Stimulated activated CD4-positive, alpha-beta T cell treated with anti-CD3 and anti-CD28 coated beads, Interleukin-4, amount 100 ng/mL, for 48 hours (primary cell): ENCODE measurements around the gene NET1.

Experiments
- DNase-seq, 2 donors: peaks; one replicate each; pipeline ENCODE4 v3.0.0-alpha.2; 2020; ENCODE audit warnings: low read depth in 2 of 2

The NET1 gene

DNA sequence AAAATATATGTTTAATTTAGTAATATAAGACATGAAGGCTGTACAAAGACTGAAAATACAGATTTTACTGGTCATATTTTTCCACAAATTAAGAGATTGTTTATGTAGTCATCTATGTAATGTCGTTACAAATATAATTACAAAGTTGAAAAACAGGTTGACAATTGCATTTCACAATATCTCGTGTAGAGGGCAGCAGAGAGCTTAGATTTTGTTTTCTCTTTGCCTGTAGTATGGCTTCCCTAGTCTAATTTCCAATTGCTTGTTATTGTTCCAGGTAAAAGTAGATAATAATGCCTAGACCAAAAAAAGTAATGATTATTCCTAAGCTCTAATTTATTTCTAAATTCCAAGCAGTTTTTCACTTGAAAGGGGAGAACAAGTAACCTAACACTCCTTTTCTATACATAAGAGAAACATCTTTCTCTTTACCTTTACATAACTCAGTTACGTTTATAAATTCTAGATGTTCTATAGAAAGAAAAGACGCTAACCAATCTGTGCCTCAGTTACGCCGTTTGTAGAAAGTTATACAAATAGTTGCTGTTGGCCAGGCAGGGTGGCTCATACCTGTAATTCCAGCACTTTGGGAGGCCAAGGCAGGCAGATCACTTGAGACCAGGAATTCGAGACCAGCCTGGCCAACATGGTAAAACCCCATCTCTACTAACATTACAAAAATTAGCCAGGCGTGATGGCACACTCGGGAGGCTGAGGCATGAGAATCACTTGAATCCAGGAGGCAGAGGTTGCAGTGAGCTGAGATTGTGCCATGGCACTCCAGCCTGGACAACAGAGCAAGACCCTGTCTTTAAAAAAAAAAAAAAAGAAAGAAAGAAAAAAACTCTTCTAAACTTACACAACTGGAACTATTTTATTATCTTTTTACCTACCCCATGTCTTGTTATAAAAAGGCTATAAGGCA is 30.0 kb downstream of the NET1 start:
- no peak for DNase-seq

GRCh38 chr10:5442990-5443370 is 30.6 kb downstream of the NET1 start:
- DNase-seq = no peak

DNA sequence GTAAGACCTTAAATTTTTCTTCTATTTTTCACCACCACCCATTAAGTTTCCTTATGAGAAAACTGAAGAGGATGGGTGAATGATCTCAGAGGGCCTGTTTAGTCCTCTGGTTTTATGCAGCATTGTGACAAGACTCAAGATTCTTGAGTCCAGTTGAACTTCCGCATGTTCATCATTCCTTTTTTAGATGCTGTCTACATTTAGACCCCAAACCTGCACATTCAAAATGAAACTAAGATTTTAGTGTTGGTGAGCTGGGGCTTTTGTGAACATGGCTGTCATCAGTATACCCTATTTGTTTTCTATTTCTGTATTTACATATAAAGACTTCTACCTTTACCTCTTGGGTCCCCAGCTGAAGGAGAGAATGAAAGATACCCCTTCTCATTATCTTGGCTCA is 31.1 kb downstream of the NET1 start:
- DNase-seq = no peak

GRCh38 chr10:5445006-5445405 is 32.6 kb downstream of the NET1 start:
- no peak for DNase-seq

DNA sequence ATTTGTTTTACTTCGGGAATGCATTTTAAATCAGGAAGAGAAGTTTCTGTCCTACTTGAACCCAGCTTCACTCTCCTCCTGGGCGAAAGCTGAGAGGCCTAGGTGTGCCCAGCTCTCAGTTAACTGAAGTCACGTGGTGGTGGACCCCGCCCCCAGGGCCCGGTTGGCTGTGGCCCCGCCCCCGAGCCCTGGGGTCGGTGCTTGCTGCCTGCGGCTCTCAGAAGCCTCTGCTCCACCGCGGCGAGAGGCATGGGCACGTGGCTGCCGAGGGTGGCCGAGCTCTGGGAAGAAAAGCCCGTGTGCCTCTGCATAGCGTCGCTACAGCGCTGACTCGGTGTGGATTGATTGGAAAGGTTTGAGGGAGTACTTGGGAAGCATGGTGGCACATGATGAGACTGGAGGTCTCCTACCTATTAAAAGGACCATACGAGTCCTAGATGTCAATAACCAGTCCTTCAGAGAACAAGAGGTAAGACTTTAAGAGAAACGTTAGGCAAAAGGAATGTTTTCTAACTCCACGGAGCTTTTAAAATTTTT is 34.1 kb downstream of the NET1 start:
- peak; percentile 63 to 76 for DNase-seq

DNA sequence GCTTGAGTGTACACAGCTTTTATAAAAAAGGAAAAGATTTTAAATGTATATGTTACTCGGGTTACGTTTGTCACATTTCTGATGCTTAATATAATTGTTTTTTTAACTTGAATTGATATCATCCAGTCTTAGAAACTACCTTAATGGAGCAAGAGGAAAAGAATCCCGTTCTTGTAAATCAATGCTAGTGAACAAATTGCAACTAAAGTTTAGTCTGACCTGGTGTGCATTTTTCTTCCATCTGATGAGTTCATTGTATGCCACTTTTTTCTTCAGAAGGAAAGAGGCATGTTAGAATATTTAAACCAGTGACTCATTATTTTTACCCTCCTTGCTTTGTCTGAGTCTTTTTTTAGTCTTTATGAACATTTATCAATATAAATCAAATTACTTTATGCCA is 34.7 kb downstream of the NET1 start:
- no peak for DNase-seq

DNA sequence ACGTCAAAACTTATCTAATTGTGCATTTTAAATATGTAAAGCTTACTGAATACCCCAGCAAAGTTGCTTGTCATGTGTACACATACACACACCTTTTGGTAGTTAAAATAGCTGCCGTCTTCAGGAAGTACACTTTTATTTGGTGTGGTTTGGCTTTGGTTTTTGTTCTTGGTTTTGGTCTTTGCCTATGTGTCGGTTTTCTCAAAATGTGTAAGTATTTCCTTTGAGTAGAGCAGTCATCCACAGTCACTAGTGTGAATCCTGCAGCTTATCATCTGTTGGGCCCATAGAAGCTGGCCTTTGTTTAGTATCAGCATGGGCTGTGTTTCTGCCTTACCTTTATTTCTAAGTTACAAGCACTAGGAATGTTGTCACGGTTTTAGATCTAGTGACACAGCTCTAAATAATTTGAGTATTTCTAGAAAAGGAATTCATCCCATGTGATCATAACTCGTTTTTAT is 35.3 kb downstream of the NET1 start:
- no peak for DNase-seq

- DNase-seq = no peak
These were observed 36.1 kb downstream of the NET1 start for GRCh38 chr10:5448333-5449001.

- DNase-seq = no peak
These were observed 36.9 kb downstream of the NET1 start for GRCh38 chr10:5449227-5449626.

- DNase-seq = no peak
These were observed 37.5 kb downstream of the NET1 start for GRCh38 chr10:5449823-5450222.

GRCh38 chr10:5450605-5451384 is 38.4 kb downstream of the NET1 start:
- DNase-seq = no peak

DNA sequence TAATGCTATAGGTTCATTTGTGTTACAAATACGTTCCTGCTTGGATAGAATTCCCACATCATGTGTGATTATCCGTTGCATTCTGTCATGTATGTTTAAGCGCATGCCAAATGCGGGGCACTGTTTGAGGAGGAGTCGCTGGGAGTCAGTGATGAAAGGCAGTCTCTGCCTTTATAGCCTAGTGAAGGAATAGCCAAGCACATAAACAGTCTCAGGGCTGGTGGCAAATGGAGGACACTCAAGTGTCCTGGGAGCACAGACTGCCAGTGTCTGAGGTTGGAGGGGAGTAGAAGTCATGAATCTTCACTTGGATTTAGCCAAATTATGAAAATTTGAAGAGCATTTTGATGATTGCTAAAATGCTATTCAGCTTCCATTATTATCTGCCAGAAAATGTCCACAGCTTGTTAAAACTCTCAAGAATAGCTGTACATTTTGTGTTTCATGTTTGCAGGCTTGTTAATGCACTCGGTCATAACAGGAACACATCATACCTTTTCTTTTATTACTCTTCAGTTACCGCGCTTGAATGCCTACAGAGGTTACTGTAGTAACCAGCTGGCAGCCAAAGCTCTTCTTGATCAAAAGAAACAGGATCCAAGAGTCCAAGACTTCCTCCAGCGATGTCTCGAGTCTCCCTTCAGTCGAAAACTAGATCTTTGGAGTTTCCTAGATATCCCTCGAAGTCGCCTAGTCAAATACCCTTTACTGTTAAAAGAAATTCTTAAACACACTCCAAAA is 41.6 kb downstream of the NET1 start:
- DNase-seq = no peak

DNA sequence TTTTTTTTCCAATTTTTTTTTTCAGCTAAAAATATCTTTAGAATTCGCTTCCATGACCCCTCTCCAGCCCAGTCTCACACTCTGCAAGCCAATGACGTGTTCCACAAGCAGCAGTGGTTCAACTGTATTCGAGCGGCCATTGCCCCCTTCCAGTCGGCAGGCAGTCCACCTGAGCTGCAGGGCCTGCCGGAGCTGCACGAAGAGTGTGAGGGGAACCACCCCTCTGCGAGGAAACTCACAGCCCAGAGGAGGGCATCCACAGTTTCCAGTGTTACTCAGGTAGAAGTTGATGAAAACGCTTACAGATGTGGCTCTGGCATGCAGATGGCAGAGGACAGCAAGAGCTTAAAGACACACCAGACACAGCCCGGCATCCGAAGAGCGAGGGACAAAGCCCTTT is 44.2 kb downstream of the NET1 start:
- DNase-seq = no peak

DNA sequence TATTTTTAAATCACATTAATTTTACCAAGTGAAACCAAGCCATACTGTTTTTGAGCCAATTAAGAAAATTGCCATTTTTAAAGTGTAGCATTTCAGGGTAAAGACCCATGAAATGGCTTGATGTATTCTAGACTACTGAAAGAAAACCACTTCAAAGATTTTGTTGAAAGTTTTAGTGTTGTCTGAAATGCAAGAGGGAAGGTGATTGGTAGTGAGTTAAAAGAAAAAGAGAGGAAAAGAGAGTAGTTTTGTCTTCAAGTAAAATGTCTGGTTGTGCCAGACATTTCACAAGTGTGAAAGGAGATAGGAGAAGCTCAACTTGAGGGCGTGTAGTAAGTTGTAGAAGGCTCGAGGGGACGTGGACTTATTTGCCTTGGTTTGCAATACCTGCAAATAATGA is 45.4 kb downstream of the NET1 start:
- no peak for DNase-seq

- DNase-seq = no peak
These were observed 46.1 kb downstream of the NET1 start for GRCh38 chr10:5458425-5458824.

- no peak for DNase-seq
These were observed 46.8 kb downstream of the NET1 start for GRCh38 chr10:5458949-5459747.

- DNase-seq = no peak
These were observed 48.3 kb downstream of the NET1 start for GRCh38 chr10:5460468-5461202.

DNA sequence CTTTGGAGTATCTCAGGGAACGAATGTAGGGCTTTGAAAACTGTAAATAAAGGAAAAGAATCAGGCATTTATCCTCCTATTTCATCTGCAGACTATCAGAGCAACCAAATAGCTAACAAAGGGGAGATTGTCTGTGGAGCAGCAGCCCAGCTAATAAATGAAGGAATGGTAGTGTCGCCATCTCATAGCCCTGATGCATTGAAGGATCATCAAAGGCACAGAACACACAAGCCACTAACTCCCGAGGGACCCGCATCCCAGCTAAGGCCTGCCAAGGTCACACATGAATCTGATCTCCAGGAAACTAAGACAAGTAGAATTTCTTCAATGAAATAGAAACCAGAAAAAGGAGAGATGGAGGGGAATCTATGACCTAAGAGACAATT is 48.8 kb downstream of the NET1 start:
- DNase-seq = no peak

- DNase-seq = no peak
These were observed 49.8 kb downstream of the NET1 start for GRCh38 chr10:5461914-5462840.
